ENCODE measurements around the gene COL27A1.

COL27A1 gene

DNA sequence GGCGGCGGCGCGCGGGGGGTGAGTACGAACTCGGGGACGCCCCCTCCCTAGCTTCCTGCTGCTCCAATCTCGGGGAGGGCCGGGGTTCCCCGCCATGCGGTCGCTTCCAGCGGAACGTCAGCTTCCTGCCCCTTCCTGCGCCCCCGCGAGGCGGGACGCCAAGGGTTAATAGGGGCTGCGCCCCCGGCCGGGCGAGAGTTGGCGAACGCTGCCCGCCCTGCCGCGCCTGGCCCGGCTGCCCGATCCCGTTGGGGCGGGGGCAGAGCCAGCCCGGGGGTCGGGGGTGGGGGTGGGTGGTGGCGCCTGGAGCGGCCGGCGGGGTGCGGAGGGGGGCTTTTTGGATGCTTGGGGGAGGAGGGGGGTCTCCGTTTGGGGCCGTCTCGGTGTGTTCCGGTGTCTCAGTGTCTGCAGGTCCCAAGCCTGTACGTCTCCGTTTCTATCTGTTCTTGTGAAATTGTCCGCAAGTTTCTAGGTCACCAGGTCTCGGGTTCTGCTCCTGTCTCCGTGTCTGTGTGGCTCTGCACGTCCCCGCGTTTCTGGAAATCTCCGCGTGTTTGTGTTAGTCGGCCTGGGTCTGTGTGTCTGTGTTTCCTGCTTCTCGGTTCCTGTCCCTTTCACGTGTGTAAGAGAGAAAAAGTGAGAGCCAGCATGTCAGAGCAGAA lies 789 bp downstream of the COL27A1 start:
- H2AK5ac ChIP-seq (ENCODE audit: low read length): no peak overlapping the region
- peaks cover 17% of the 10 kb centered on the region for H3K79me1 ChIP-seq (ENCODE audit: low read length)
- H3K56ac ChIP-seq (ENCODE audit: low read length): peak overlapping the region; percentile 90
- no peak overlapping the region for H3K23ac ChIP-seq (ENCODE audit: low read length)
- peak overlapping the region; percentile 2 for H3K27ac ChIP-seq (ENCODE audit: low read depth, low read length)
- peak overlapping the region; percentile 38 for H2BK120ac ChIP-seq (ENCODE audit: low read depth, low read length)
- WGBS (ENCODE audit: extremely low coverage, insufficient coverage, low lambda C conversion rate): no CpG with 5 or more reads among the region's 57 CpGs
- peak overlapping the region; percentile 87 for H3K9ac ChIP-seq (ENCODE audit: low read length)
- peak overlapping the region; percentile 94 for H3K18ac ChIP-seq (ENCODE audit: low read length)
- no peak for DNase-seq
- H3K79me2 ChIP-seq (ENCODE audit: control insufficient read depth, insufficient read depth, low read length): peaks cover 17% of the 10 kb centered on the region
- peak overlapping the region; percentile 100 for H3K4me2 ChIP-seq (ENCODE audit: low read length)
- peaks cover 16% of the 10 kb centered on the region for H3K4me1 ChIP-seq (ENCODE audit: control insufficient read depth, low read depth, low read length)
- H3K4me3 ChIP-seq (ENCODE audit: low read length): peak overlapping the region; percentile 84
- no peaks in the 10 kb centered on the region for H3K36me3 ChIP-seq (ENCODE audit: control insufficient read depth, insufficient read depth, low read length)
- no peak overlapping the region for H2BK5ac ChIP-seq (ENCODE audit: low read length)
- H3K27me3 ChIP-seq (ENCODE audit: insufficient read depth, low read length, poor library complexity): peaks cover 5% of the 10 kb centered on the region
- H2BK15ac ChIP-seq (replicated peaks; ENCODE audit: low read depth): no peak overlapping the region
- H4K8ac ChIP-seq (ENCODE audit: low read depth, low read length): no peak overlapping the region
- H3K4ac ChIP-seq (ENCODE audit: low read depth, low read length): peak overlapping the region; percentile 75
- no peak overlapping the region for H4K5ac ChIP-seq (ENCODE audit: low read length)

- peak overlapping the region; percentile 100 for H3K4me2 ChIP-seq (ENCODE audit: low read length)
- no peak overlapping the region for H4K5ac ChIP-seq (ENCODE audit: low read length)
- H2BK15ac ChIP-seq (replicated peaks; ENCODE audit: low read depth): no peak overlapping the region
- peak; percentile 61 for DNase-seq
- peak overlapping the region; percentile 84 for H3K4me3 ChIP-seq (ENCODE audit: low read length)
- H3K9ac ChIP-seq (ENCODE audit: low read length): peak overlapping the region; percentile 87
- no CpG with 5 or more reads among the region's 31 CpGs for WGBS (ENCODE audit: extremely low coverage, insufficient coverage, low lambda C conversion rate)
- peak overlapping the region; percentile 89 for H3K23ac ChIP-seq (ENCODE audit: low read length)
- no peak overlapping the region for H3K4ac ChIP-seq (ENCODE audit: low read depth, low read length)
- no peaks in the 10 kb centered on the region for H3K36me3 ChIP-seq (ENCODE audit: control insufficient read depth, insufficient read depth, low read length)
- peak overlapping the region; percentile 51 for H2AK5ac ChIP-seq (ENCODE audit: low read length)
- peaks cover 19% of the 10 kb centered on the region for H3K4me1 ChIP-seq (ENCODE audit: control insufficient read depth, low read depth, low read length)
- no peak overlapping the region for H2BK5ac ChIP-seq (ENCODE audit: low read length)
- H2BK120ac ChIP-seq (ENCODE audit: low read depth, low read length): no peak overlapping the region
- H3K79me2 ChIP-seq (ENCODE audit: control insufficient read depth, insufficient read depth, low read length): peaks cover 19% of the 10 kb centered on the region
- peak overlapping the region; percentile 94 for H3K18ac ChIP-seq (ENCODE audit: low read length)
- peaks cover 5% of the 10 kb centered on the region for H3K27me3 ChIP-seq (ENCODE audit: insufficient read depth, low read length, poor library complexity)
- peak overlapping the region; percentile 90 for H3K56ac ChIP-seq (ENCODE audit: low read length)
- H4K8ac ChIP-seq (ENCODE audit: low read depth, low read length): no peak overlapping the region
- H3K27ac ChIP-seq (ENCODE audit: low read depth, low read length): peak overlapping the region; percentile 2
- peaks cover 22% of the 10 kb centered on the region for H3K79me1 ChIP-seq (ENCODE audit: low read length)
Measured at GRCh38 chr9:114156657-114157421, 1.5 kb downstream of the COL27A1 start.

DNA sequence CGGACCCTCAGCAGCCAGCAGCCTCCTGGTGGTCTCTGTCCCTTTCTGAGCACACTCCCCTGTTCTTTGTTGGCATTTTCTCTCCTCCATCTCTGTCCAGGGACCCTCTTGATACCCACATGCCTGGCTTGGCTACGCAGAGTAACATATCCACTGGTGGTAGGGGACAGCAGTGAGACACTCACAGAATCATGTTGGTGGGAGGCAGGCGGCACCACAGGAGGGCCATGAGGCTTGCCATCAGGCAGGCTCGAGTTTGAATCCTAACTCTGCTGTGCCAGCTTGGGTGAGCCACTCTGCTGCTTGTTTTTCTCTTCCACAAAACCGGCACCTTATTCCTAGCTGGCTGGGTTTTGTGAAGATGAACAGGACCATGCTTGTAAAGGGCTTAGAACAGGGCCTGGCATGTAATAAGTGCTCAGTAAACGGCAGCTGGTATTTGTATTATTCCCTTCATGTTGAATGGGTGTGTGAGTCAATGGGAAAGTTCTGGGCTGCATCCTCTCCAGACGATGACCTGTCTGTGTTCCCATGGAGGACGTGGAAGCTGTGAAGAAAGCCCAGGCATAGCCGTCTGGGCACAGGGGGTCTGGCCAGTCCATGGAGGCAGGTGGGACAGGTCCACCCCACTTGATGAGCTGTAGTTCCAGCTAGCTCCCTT lies 2.3 kb downstream of the COL27A1 start:
- Histone ChIP-seq H3K56ac (ENCODE audit: low read length) (peak overlapping the region; percentile 80), H3K4me3 (ENCODE audit: low read length) (no peak overlapping the region), H2BK120ac (ENCODE audit: low read depth, low read length) (no peak overlapping the region), H3K79me1 (ENCODE audit: low read length) (peaks cover 22% of the 10 kb centered on the region), H3K27ac (ENCODE audit: low read depth, low read length) (peak overlapping the region; percentile 16), H3K36me3 (ENCODE audit: control insufficient read depth, insufficient read depth, low read length) (no peaks in the 10 kb centered on the region), H3K4me1 (ENCODE audit: control insufficient read depth, low read depth, low read length) (peaks cover 19% of the 10 kb centered on the region), H4K8ac (ENCODE audit: low read depth, low read length) (no peak overlapping the region), H3K4ac (ENCODE audit: low read depth, low read length) (no peak overlapping the region), H2BK5ac (ENCODE audit: low read length) (no peak overlapping the region), H2AK5ac (ENCODE audit: low read length) (peak overlapping the region; percentile 65), H3K79me2 (ENCODE audit: control insufficient read depth, insufficient read depth, low read length) (peaks cover 19% of the 10 kb centered on the region), H3K27me3 (ENCODE audit: insufficient read depth, low read length, poor library complexity) (peaks cover 5% of the 10 kb centered on the region), H3K18ac (ENCODE audit: low read length) (peak overlapping the region; percentile 13), H2BK15ac (replicated peaks; ENCODE audit: low read depth) (no peak overlapping the region), H3K4me2 (ENCODE audit: low read length) (peak overlapping the region; percentile 25), H3K9ac (ENCODE audit: low read length) (peak overlapping the region; percentile 87), H3K23ac (ENCODE audit: low read length) (peak overlapping the region; percentile 48), H4K5ac (ENCODE audit: low read length) (no peak overlapping the region)
- DNase-seq: no peak
- WGBS (ENCODE audit: extremely low coverage, insufficient coverage, low lambda C conversion rate): no CpG with 5 or more reads among the region's 9 CpGs

- Histone ChIP-seq H3K18ac (ENCODE audit: low read length) (peak overlapping the region; percentile 13), H2BK120ac (ENCODE audit: low read depth, low read length) (no peak overlapping the region), H4K8ac (ENCODE audit: low read depth, low read length) (no peak overlapping the region), H3K4me3 (ENCODE audit: low read length) (no peak overlapping the region), H3K36me3 (ENCODE audit: control insufficient read depth, insufficient read depth, low read length) (no peaks in the 10 kb centered on the region), H4K5ac (ENCODE audit: low read length) (no peak overlapping the region), H3K4ac (ENCODE audit: low read depth, low read length) (no peak overlapping the region), H3K79me2 (ENCODE audit: control insufficient read depth, insufficient read depth, low read length) (peaks cover 19% of the 10 kb centered on the region), H3K56ac (ENCODE audit: low read length) (peak overlapping the region; percentile 80), H3K4me2 (ENCODE audit: low read length) (no peak overlapping the region), H2AK5ac (ENCODE audit: low read length) (no peak overlapping the region), H3K4me1 (ENCODE audit: control insufficient read depth, low read depth, low read length) (peaks cover 21% of the 10 kb centered on the region), H2BK5ac (ENCODE audit: low read length) (no peak overlapping the region), H2BK15ac (replicated peaks; ENCODE audit: low read depth) (no peak overlapping the region), H3K23ac (ENCODE audit: low read length) (no peak overlapping the region), H3K27me3 (ENCODE audit: insufficient read depth, low read length, poor library complexity) (peaks cover 5% of the 10 kb centered on the region), H3K9ac (ENCODE audit: low read length) (peak overlapping the region; percentile 6), H3K27ac (ENCODE audit: low read depth, low read length) (peak overlapping the region; percentile 59), H3K79me1 (ENCODE audit: low read length) (peaks cover 22% of the 10 kb centered on the region)
- WGBS (ENCODE audit: extremely low coverage, insufficient coverage, low lambda C conversion rate): no CpG with 5 or more reads among the region's 10 CpGs
- DNase-seq: peak; percentile 55
Measured at GRCh38 chr9:114158482-114159130, 3.3 kb downstream of the COL27A1 start.

- peaks cover 3% of the 10 kb centered on the region for H3K27me3 ChIP-seq (ENCODE audit: insufficient read depth, low read length, poor library complexity)
- peak overlapping the region; percentile 50 for H3K56ac ChIP-seq (ENCODE audit: low read length)
- no peaks in the 10 kb centered on the region for H3K36me3 ChIP-seq (ENCODE audit: control insufficient read depth, insufficient read depth, low read length)
- H3K23ac ChIP-seq (ENCODE audit: low read length): no peak overlapping the region
- no peak overlapping the region for H2BK15ac ChIP-seq (replicated peaks; ENCODE audit: low read depth)
- no peak overlapping the region for H3K9ac ChIP-seq (ENCODE audit: low read length)
- peaks cover 19% of the 10 kb centered on the region for H3K79me2 ChIP-seq (ENCODE audit: control insufficient read depth, insufficient read depth, low read length)
- no peak overlapping the region for H4K5ac ChIP-seq (ENCODE audit: low read length)
- H3K27ac ChIP-seq (ENCODE audit: low read depth, low read length): peak overlapping the region; percentile 65
- H3K79me1 ChIP-seq (ENCODE audit: low read length): peaks cover 24% of the 10 kb centered on the region
- H4K8ac ChIP-seq (ENCODE audit: low read depth, low read length): no peak overlapping the region
- H3K4ac ChIP-seq (ENCODE audit: low read depth, low read length): no peak overlapping the region
- no peak overlapping the region for H3K18ac ChIP-seq (ENCODE audit: low read length)
- H3K4me2 ChIP-seq (ENCODE audit: low read length): no peak overlapping the region
- H2BK5ac ChIP-seq (ENCODE audit: low read length): peak overlapping the region; percentile 83
- H2AK5ac ChIP-seq (ENCODE audit: low read length): no peak overlapping the region
- no peak overlapping the region for H3K4me3 ChIP-seq (ENCODE audit: low read length)
- H2BK120ac ChIP-seq (ENCODE audit: low read depth, low read length): no peak overlapping the region
- DNase-seq: no peak
- WGBS (ENCODE audit: extremely low coverage, insufficient coverage, low lambda C conversion rate): no CpG with 5 or more reads among the region's 3 CpGs
- peaks cover 18% of the 10 kb centered on the region for H3K4me1 ChIP-seq (ENCODE audit: control insufficient read depth, low read depth, low read length)
Measured at GRCh38 chr9:114159691-114160090, 4.4 kb downstream of the COL27A1 start.
